ENCODE data around the gene UNC13C.

Gene UNC13C

DNA sequence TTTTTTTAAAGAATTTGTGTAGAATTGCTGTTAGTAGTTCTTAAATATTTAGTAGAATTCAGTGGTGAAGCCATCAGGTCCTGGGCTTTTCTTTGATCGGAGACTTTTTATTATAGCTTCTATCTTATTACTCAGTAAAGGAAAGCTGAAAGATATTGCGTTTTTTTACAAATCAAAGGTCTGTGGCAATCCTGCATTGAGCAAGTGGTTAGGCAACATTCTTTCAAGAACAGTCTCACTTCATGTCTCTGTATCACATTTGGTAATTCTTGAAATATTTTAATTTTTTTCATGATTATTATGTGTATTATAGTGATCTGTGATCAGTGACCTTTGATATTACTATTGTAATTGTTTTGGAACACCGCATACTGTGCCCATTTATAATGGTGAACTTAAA, 140.8 kb downstream of the UNC13C start:
- DNase-seq (ENCODE audit: low read depth in 2 of 2), result no peak

DNA sequence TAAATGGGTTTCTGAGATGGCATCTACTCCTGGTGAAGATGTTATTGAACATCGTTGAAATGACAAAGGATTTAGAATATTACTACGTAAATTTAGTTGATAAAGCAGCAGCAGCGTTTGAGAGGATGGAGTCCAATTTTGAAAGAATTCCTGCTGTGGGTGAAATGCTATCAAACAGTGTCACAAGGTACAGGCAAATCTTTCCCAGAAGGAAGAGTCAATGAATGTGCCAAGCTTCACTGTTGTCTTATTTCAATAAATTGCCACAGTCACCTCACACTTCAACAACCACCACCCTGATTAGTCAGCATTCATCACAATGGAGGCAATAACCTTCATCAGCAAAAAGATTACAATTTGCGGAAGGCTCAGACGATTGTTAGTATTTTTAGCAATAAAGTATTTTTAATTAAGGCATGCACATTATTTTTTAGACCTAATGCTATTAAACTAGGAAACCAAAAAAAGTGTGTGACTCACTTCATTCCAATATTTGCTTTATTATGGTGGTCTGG, 142.8 kb downstream of the UNC13C start:
- DNase-seq (ENCODE audit: low read depth in 2 of 2), result no peak

DNA sequence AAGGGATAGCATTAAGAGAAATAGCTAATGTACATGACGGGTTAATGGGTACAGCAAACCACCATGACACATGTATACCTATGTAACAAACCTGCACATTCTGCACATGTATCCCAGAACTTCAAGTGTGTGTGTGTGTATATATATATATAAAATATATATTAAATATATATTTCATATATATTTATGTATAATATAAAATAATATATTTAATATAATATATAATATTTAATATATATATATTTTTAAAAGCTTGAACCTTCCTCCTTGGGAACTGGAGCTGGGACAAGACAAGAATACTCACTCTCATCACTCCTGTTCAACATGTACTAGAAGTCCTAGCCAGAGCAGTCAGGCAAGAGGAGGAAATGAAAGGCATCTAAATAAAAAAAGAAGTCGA, 149.3 kb downstream of the UNC13C start:
- DNase-seq (ENCODE audit: low read depth in 2 of 2), result no peak

DNA sequence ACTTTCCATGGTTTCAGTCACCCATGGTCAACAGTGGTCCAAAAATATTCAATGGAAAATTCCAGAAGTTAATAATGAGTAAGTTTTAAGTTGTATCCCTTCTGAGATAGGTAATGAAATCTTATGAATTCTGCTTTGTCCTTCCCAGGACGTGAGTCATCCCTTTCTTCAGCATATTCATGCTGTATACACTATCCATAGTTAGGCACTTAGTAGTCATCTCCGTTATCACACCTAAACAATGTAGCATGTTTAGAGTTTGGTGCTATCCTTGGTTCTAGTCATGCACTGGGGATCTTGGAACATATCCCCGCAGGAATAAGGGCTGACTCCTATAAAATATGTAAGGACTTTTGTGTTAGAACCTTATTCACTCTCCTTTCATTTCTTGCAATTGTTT, 153.2 kb downstream of the UNC13C start:
- DNase-seq (ENCODE audit: low read depth in 2 of 2), result no peak

DNA sequence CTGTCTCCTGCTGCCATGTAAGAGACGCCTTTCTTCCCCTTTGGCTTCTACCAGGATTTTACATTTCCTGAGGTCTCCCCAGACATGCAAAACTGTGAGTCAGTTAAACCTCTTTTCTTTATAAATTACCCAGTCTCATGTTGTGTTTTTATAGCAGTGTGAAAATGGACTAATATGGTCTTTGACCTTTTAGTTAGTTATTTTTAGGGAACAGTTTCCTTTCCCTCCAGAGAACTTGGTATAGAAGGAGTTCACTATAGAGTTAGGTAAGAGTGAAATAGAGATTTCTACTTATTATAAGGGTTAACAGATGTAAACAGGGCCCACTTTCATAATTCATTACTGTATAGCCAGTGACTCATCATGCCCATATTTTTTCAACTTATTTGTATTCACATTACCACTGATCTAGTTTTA, 170.9 kb downstream of the UNC13C start:
- no peak for DNase-seq (ENCODE audit: low read depth in 2 of 2)

DNA sequence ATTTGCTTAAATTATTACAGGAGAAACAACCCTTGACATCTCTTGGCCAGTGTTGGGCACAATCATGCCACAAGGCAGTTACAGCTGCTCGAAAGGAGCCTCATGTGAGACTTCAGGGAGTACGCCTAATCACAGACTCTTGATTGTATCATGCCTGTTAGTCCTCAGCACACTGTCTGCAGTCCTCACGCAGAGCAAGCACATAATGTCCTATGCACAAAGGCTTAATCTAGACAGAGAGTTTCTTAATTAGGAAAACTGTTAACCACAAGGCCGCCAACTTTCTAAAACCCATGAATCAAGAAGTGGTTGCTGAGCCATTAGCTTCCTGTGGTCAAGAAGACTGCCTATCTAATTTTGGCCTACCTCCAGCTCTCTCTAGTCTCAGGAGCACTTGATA, 172.0 kb downstream of the UNC13C start:
- no peak for DNase-seq (ENCODE audit: low read depth in 2 of 2)

DNA sequence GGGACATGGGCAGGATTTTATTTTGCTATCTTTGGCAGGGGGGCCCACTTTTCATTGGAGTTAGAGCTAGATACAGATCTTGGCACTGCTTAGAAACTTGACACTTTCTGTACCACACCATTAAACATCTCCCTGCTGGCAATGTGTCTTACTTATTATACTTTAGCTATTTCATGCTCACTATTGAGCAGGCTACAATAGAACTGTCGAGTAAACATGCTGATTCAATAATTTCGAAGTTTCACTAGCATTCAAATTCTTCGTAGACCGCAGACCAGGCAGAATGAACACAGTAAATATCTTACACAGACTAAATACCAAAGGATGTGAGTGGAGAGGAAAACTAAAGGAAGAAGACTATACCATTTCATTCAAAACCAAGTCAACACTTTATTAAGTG, 180.8 kb downstream of the UNC13C start:
- no peak for DNase-seq (ENCODE audit: low read depth in 2 of 2)

DNA sequence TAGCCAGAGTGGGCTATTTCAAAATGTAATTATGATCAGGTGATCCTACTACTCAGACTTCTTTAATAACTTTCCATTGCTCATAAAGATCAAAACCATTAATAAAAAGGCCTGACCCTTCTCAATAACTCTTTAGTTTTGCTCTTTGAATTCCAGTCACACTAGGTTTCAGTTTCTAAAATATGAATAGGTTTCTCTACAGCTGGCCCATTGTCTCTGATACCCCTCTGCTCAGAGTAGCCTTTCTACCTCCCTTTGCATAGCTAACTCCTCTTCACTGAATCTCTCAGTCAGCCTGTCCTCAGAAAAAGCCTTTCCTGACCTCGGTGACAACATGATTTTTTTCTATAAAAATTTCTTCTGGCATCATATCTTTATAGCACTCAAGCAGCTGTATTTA, 209.1 kb downstream of the UNC13C start:
- no peak for DNase-seq (ENCODE audit: low read depth in 2 of 2)

DNA sequence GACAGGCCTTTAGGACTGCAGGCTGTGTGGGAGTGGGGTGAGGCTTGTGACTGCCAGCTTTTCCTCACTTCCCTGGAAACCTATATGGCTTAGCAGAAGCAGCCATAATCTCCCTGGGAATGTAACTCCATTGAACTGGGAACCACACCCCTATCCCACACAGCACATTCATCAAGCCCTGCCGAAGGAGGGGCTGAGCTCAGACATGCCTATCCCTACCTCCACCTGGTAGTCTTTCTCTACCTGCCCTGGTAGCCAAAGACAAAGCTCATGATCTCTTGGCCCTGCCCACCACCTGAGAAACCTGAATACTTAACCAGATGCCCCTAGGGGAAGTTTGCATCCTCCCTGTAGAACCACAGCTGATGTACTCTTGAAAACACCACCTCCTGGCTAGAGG, 219.8 kb downstream of the UNC13C start:
- no peak for DNase-seq (ENCODE audit: low read depth in 2 of 2)

DNA sequence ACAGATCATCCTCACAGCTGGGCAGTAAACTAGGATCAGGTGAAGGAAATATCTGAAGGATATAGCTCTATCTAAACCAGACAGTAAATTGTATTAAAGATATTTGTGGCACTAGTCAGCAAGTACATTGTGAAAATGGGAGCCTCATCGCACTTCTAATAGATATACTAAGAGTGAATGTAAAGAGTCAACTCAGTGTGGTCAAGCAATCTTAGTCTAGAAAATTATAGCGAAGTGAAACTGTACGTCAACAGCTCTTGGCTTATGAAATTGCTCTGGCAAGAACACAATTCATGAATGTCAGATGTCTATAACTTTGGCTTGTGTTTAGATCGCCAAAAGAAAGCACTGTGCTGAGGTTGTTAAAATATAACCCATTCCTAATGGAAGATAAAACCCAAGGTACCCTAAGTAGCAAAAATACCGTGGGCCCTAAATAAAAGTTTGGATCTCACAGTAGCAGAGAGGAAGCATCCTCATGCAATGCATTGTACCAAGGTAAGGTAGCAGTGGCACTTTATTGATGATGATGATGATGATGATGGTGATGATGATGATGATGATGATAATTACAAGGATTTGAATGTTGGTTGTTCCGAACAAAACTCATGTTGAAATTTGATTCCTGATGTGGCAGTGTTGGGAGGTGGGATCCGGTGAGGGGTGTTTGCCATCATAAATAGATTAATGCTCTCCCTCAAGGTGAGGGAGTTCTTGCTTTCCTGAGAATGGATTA, 228.5 kb downstream of the UNC13C start:
- no peak for DNase-seq (ENCODE audit: low read depth in 2 of 2)

DNA sequence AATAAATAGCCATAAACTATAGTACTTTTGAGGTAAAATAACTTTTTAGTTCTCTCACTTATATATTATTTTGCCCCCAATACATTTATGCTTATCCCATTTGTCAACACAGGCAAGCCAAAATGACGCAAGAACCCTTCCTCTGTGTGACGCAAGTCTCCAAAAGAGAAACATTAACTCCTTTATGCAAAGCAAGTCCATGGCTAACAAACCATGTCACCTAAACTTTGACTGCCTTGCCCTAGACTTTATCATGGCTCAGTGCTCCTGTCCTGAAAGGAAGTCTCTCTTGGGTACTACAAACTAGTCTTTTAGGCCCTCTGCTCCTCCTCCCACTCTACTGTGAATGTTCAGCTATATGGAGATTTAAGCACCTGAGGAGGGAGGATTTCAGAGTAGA, 230.5 kb downstream of the UNC13C start:
- no peak for DNase-seq (ENCODE audit: low read depth in 2 of 2)

DNA sequence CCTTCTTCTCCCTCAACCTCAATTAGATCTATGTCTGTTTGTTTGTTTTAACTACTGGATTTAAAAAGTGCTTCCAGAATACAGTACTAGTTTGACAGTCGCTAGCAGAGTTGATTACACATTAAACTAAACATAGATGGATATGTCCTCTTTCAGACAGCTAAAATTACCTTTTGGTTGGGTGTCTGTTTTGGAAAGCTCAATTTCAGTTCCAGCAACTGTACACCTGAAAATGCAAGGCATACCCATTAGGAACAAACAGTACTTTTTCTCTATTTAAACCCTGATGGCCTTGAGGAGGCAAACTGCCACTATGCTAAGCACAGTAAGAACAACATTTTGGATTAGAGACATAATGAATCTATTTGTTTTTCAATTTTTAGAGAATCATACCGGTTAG, 234.4 kb downstream of the UNC13C start:
- DNase-seq (ENCODE audit: low read depth in 2 of 2), result no peak

DNA sequence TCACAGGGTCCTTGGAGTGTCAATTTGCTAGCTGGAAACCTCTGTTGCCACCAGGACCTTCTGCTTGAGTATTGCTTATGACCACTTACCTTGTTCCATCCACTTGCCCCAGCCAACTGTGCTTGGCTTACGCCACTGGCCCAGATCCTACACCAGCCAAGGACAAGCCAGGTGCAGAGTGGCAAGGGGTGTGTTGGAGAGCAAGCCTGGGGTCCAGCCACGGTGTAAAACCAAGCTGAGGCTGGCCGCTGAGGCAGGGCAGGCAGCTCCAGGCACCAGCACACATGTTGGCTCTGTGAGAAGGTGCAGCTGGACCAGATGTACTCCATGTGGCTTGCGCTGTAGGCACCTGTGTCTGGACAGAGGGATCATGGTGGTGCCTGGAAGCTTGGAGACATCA, 248.2 kb downstream of the UNC13C start:
- no peak for DNase-seq (ENCODE audit: low read depth in 2 of 2)

DNA sequence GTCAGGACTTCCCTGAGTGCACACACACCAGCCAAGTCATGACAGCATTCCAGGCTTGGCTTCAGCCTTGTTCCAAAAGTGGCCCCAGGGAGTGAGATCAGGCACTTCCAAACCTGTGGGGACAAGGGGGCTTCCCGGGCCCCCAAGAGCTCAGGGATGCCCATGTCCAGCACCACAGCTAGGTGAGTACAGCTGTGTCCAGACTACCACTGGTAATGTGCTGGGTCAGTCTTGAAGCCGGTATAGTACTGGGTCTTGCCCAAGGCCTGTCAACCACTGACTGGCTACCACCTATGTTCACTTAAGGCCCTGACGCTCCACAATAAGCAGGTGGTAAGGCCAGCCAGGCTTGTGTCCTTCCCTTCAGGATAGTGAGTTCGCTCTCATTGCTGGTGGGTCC, 249.3 kb downstream of the UNC13C start:
- DNase-seq (ENCODE audit: low read depth in 2 of 2), result no peak

DNA sequence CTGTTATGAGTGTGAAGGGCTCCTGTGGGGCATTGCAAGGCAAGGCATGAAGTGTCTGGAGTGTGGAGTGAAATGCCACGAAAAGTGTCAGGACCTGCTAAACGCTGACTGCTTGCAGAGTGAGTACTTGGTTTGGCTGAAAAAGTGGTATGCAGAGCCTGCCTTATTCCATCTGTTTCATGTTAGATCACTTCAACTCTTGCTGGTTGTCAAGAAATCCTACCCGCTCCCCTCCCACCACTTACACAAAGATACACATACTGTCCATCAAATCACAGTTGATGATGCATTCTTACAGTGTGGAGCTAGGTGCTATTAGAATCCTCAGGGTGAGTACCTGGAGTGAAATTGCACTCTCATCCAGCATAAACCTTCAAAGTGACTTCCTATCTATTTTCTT, 272.1 kb downstream of the UNC13C start:
- DNase-seq (ENCODE audit: low read depth in 2 of 2), result no peak

DNA sequence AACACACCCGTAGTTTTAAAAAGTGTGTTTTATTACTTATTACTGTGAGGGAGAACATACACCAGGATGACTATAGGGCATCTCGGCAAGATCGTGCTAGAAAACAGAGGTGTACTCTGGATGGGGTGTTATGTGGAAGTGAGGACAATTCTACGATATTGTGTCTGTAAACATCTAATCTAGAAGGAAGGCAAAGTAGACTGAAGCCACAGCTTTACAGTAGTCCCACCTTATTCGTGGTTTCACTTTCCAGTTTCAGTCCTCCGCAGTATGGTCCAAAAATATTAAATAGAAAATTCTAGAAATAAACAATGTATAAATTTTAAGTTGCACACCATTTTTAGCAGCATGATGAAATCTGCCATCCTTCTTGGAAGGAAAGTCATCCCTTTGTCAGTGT, 277.9 kb downstream of the UNC13C start:
- DNase-seq (ENCODE audit: low read depth in 2 of 2), result no peak

DNA sequence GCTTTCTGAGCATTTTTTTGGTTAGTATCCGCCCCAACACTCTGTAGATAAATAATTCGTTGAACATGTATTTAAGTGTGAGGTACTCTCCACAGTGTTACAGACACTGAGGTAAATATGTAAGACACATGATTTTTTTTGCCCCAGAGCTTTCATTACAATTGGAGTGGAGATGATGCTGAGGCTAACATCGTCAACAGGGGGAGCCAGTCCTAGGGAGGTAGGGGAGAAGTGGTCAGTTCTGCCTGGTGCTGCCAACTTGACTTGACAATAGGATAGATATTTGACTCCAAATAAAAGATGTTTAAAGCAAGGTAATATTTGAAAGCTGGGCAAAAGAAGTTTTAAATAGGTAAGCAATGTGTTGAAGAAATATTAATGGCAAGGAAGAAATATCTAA, 295.7 kb downstream of the UNC13C start:
- no peak for DNase-seq (ENCODE audit: low read depth in 2 of 2)

DNA sequence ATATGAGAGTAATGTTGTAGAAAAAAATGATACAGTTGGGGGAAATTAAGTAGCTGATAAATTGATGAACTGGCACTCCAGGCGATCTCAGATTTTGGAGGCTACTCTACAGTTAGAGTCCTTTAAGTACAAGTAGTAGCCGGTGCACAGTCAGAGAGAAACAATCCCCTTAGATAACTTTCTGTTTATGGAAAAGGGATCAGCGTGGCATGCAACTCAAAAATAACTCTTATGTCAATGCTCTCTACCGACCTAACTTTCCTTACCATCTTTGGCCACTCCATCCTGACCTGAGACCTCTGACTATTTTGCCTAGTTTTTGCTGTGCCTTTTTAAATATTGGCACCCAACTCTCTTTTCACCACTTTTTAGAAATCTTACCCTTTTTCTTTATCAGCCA, 299.6 kb downstream of the UNC13C start:
- DNase-seq (ENCODE audit: low read depth in 2 of 2), result no peak

DNA sequence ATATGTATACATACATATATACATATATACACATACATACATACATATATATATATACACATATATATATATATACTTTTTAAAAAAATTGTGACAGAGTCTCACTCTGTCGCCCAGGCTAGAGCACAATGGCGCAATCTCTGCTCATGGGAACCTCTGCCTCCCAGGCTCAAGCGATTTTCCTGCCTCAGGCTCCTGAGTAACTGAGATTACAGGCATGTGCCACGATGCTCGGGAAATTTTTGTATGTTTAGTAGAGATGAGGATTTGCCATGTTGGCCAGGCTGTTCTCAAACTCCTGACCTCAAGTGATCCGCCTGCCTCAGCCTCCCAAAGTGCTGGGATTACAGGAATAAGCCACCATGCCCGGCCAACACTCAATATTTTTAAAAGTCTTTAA, 302.5 kb downstream of the UNC13C start:
- DNase-seq (ENCODE audit: low read depth in 2 of 2), result no peak

DNA sequence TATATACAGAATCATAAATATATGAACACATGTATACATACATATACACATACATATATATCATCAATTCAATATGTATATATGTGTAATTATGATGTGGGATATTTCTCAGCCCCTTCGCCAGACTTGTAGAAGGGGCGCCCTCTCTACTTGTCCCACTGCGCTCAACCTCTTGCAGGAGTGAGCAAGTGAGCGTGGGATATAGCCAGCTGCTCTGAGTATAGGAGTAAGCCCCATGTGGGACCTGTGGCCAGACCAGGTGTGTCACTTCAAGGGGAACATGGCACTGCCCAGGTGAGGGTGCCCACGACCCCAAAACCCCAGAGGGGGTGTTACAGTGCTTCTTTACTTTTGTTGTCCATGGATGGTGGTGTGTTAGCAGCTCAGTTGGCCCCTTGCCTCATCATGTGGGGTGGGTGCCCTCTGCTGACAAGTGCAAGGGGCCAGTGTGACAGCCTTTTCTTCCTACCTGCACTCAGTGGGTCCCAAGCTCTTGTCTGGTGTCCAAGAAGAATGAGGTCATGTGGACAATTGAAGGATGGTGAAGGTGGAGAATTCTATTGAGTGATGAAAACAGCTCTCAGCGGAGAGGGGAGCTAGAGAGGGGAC, 304.1 kb downstream of the UNC13C start:
- no peak for DNase-seq (ENCODE audit: low read depth in 2 of 2)

DNA sequence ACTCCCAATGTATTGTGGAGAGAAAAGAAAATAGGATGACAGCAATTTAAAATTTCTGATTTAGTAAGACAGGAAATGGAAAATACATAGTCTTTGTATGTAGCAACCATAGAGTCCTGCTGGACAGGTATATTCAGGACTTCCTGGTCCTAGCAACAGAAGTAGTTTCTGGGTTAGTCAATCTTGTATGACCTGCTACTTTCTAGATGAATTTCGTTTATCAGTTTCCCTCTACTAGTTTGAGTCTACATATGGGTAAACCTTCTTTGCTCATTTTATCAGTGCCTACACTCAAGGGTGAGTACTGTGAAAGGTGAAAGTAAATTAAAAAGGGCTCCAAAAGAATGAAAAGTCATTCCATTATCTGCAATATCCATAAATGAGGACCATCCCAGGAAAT, 309.8 kb downstream of the UNC13C start:
- no peak for DNase-seq (ENCODE audit: low read depth in 2 of 2)

DNA sequence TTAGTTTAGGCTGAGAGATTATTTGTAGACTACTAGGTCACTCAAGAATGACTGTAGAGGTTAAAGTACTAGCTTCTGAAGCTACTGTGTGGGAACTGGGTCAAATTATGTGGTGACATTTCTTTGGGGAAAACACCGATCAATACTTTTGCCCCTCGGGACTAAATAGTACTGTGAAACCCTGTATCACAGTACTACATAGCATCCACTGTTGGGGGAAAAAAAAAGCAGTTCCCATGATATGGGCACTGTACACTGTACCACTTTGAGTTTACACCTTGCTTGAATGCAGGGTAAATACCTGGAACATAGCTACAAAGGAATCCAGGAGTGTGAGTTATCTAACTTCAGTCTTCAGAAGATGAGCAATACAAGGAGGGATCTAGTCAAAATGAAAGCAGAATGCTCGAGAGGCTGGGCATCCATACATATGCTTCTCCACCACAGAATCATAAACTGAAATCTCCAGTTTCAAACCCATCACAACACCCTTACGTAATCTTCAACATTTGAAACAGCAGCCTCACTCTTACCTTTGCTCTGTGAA, 311.4 kb downstream of the UNC13C start:
- no peak for DNase-seq (ENCODE audit: low read depth in 2 of 2)

DNA sequence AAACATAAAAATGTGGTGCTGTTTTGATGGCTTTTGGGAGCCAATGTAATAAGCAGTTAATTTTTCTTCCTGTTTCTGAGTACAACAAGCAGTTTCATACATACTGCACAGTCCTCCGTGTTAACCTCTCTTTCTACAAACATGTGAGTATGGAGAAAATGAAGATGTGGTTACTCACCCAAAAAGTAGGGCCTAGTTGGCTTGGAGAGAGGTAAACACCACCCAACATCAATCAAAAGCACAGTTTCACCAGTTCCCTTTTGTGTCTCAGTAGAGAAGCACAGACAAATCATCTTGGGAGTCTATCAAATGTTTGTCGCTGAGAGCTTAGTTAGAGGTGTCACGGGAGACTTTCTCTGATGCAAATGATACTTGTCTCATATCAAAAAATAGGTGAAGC, 320.2 kb downstream of the UNC13C start:
- DNase-seq (ENCODE audit: low read depth in 2 of 2), result no peak
